GM23338 (cell line): ENCODE results near the gene B3GNT9. TPM values are rescaled to one million over a fixed set of nuclear protein-coding genes. Genes with fewer than 3 reads are reported as not detected.

Source experiments
- ATAC-seq: fragments of 200-7000 bp; cut with Tn5 transposase; 3 replicates; pipeline ENCODE4 v1.9.1; 2020
- DNase-seq: peaks from one replicate; pipeline ENCODE4 v3.0.0-alpha.2; 2015; ENCODE audit warnings: low spot score
- H2AFZ ChIP-seq: fragments of 200-600 bp; sonication (generic); 2 replicates; pipeline ENCODE4 v1.8.0; 2016; ENCODE audit warnings: antibody characterized with exemption, mild to moderate bottlenecking, moderate library complexity
- H3F3A ChIP-seq: fragments of 200-600 bp; sonication (generic); replicated peaks from 2 replicates; pipeline ENCODE4 v1.8.0; 2017; ENCODE audit warnings: antibody characterized with exemption, mixed run types, low read depth
- H3K27ac ChIP-seq: fragments of 200-600 bp; sonication (generic); 2 replicates; pipeline ENCODE4 v1.6.1; 2016; ENCODE audit warnings: low read depth
- H3K27me3 ChIP-seq: fragments of 200-600 bp; sonication (generic); 2 replicates; pipeline ENCODE4 v1.8.0; 2016; ENCODE audit warnings: mild to moderate bottlenecking, mixed run types, moderate library complexity; ENCODE audit not compliant: insufficient read depth
- H3K36me3 ChIP-seq: fragments of 200-600 bp; sonication (generic); 2 replicates; pipeline ENCODE4 v1.8.0; 2016; ENCODE audit warnings: mild to moderate bottlenecking; ENCODE audit not compliant: insufficient read depth
- H3K4me1 ChIP-seq: fragments of 200-600 bp; sonication (generic); 2 replicates; pipeline ENCODE4 v1.8.0; 2016; ENCODE audit warnings: mild to moderate bottlenecking, moderate library complexity; ENCODE audit not compliant: insufficient read depth
- H3K4me2 ChIP-seq: fragments of 200-600 bp; sonication (generic); 2 replicates; pipeline ENCODE4 v1.7.1; 2017; ENCODE audit warnings: mixed run types
- H3K4me3 ChIP-seq: fragments of 200-600 bp; sonication (generic); 2 replicates; pipeline ENCODE4 v1.6.1; 2016; ENCODE audit warnings: mixed run types
- H3K79me2 ChIP-seq: fragments of 200-600 bp; sonication (generic); replicated peaks from 2 replicates; pipeline ENCODE4 v1.8.0; 2017; ENCODE audit warnings: mild to moderate bottlenecking; ENCODE audit not compliant: insufficient read depth
- H3K9me2 ChIP-seq: fragments of 200-600 bp; sonication (generic); 2 replicates; pipeline ENCODE4 v1.8.0; 2017; ENCODE audit not compliant: insufficient read depth
- H4K20me1 ChIP-seq: fragments of 200-600 bp; sonication (generic); replicated peaks from 2 replicates; pipeline ENCODE4 v1.8.0; 2017; ENCODE audit warnings: mild to moderate bottlenecking; ENCODE audit not compliant: insufficient read depth
- H3K27ac Mint-ChIP-seq: 2 replicates; pipeline ENCODE4 v1.8.0; 2020; ENCODE audit warnings: inconsistent platforms, mild to moderate bottlenecking, moderate library complexity, mixed read lengths
- H3K27me3 Mint-ChIP-seq: 3 replicates; pipeline ENCODE4 v1.8.0; 2022; ENCODE audit warnings: low read depth, mild to moderate bottlenecking, moderate library complexity, mixed read lengths, inconsistent platforms; ENCODE audit not compliant: insufficient read depth, poor library complexity
- H3K36me3 Mint-ChIP-seq: 3 replicates; pipeline ENCODE4 v1.8.0; 2021; ENCODE audit warnings: low read depth, mild to moderate bottlenecking, inconsistent platforms, moderate library complexity, mixed read lengths
- H3K4me1 Mint-ChIP-seq: 3 replicates; pipeline ENCODE4 v1.8.0; 2020; ENCODE audit warnings: mild to moderate bottlenecking, inconsistent platforms, mixed read lengths
- H3K4me3 Mint-ChIP-seq: 3 replicates; pipeline ENCODE4 v1.8.0; 2021; ENCODE audit warnings: moderate library complexity, mild to moderate bottlenecking, inconsistent platforms, mixed read lengths
- H3K9me3 Mint-ChIP-seq: 3 replicates; pipeline ENCODE4 v1.8.0; 2020; ENCODE audit warnings: moderate library complexity, mild to moderate bottlenecking, inconsistent platforms, mixed read lengths
- CTCF ChIP-seq, 2 experiments: fragments of 200-600 bp in 1 of 2; sonication (generic) in 1 of 2; conservative IDR thresholded peaks; 2 replicates each; pipeline versions ENCODE4 v1.5.1 to v1.6.1; 2016 to 2017; ENCODE audit warnings: antibody characterized with exemption in 2 of 2, low read depth in 2 of 2, mild to moderate bottlenecking in 2 of 2, moderate library complexity in 1 of 2
- ETS1 ChIP-seq: IDR thresholded peaks from 2 replicates; pipeline ENCODE4 v1.6.1; 2016; ENCODE audit warnings: antibody characterized with exemption
- EZH2 ChIP-seq: fragments of 200-600 bp; sonication (generic); IDR thresholded peaks from one replicate; pipeline ENCODE4 v1.8.0; 2017; ENCODE audit warnings: antibody characterized with exemption, mild to moderate bottlenecking, low read depth; ENCODE audit not compliant: unreplicated experiment
- EZH2phosphoT487 ChIP-seq: fragments of 200-600 bp; sonication (generic); IDR thresholded peaks from one replicate; pipeline ENCODE4 v1.8.1; 2018; ENCODE audit warnings: antibody characterized with exemption; ENCODE audit not compliant: unreplicated experiment
- JUNB ChIP-seq: IDR thresholded peaks from one replicate; pipeline ENCODE4 v1.6.1; 2016; ENCODE audit warnings: antibody characterized with exemption; ENCODE audit not compliant: unreplicated experiment
- POLR2AphosphoS5 ChIP-seq: IDR thresholded peaks from 2 replicates; pipeline ENCODE4 v1.6.1; 2016; ENCODE audit warnings: antibody characterized with exemption, low read depth
- STAT1 ChIP-seq: IDR thresholded peaks from one replicate; pipeline ENCODE4 v1.6.1; 2016; ENCODE audit warnings: antibody characterized with exemption; ENCODE audit not compliant: unreplicated experiment
- ZNF114 ChIP-seq: fragments of 250-450 bp; sonication (Bioruptor Pico); IDR thresholded peaks from 2 replicates; pipeline ENCODE4 v1.5.0; 2020; ENCODE audit warnings: mild to moderate bottlenecking, moderate library complexity
- ZNF462 ChIP-seq: fragments of 250-450 bp; sonication (Bioruptor Pico); IDR thresholded peaks from 2 replicates; pipeline ENCODE4 v1.5.0; 2020; ENCODE audit warnings: mild to moderate bottlenecking, moderate library complexity
- polyA plus RNA-seq: library from polyadenylated mRNA; unstranded; fragments of >200 nt; fragmentation: Nextera tagmentation; extraction: Ambion mirVana; gene quantifications from 2 replicates; pipeline ENCODE4 v1.2.1, GENCODE V29; 2016
- total RNA-seq: library from RNA; depleted of rRNA; stranded (reverse); fragments of >200 nt; shearing (Covaris generic); gene quantifications from 2 replicates; pipeline ENCODE4 v1.2.3, GENCODE V29; 2014

B3GNT9 gene
- total and polyA plus RNA-seq, 2 experiments from 2014 or later: 0.99 to 7.0 TPM

- Histone ChIP-seq H3K79me2 (no peaks in the 10 kb centered on the region), H4K20me1 (peaks cover 5% of the 10 kb centered on the region; the same call in 1 of the 2 replicates), H3F3A (no peaks in the 10 kb centered on the region), H3K27ac (no peak overlapping the region), H3K36me3 (peaks cover 8% of the 10 kb centered on the region; the same call in 1 of the 2 replicates), H3K27me3 (no peaks in the 10 kb centered on the region), H3K9me2 (no peaks in the 10 kb centered on the region), H2AFZ (no peak overlapping the region), H3K4me3 (no peak overlapping the region), H3K4me1 (no peaks in the 10 kb centered on the region), H3K4me2 (no peak overlapping the region)
- Mint-ChIP-seq H3K4me3 (no peak overlapping the region), H3K27me3 (peaks cover 4% of the 10 kb centered on the region), H3K9me3 (no peaks in the 10 kb centered on the region), H3K27ac (no peak overlapping the region), H3K4me1 (no peaks in the 10 kb centered on the region), H3K36me3 (peaks cover 55% of the 10 kb centered on the region)
- TF ChIP-seq ZNF462 (CRISPR knock-in tag) (no peak), EZH2phosphoT487 (no peak), POLR2AphosphoS5 (no peak), ZNF114 (no peak), STAT1 (no peak), CTCF (conservative IDR thresholded peaks at IDR 0.05; ENCODE audit: low read depth in 2 of 2) (no peak), ETS1 (no peak), JUNB (no peak), EZH2 (no peak)
- DNase-seq (no peak), ATAC-seq (no peak)
Observed at GRCh38 chr16:67142342-67142741, 8.5 kb downstream of the B3GNT9 start.
